ENCODE results near the gene CEP72.

Gene CEP72

DNA sequence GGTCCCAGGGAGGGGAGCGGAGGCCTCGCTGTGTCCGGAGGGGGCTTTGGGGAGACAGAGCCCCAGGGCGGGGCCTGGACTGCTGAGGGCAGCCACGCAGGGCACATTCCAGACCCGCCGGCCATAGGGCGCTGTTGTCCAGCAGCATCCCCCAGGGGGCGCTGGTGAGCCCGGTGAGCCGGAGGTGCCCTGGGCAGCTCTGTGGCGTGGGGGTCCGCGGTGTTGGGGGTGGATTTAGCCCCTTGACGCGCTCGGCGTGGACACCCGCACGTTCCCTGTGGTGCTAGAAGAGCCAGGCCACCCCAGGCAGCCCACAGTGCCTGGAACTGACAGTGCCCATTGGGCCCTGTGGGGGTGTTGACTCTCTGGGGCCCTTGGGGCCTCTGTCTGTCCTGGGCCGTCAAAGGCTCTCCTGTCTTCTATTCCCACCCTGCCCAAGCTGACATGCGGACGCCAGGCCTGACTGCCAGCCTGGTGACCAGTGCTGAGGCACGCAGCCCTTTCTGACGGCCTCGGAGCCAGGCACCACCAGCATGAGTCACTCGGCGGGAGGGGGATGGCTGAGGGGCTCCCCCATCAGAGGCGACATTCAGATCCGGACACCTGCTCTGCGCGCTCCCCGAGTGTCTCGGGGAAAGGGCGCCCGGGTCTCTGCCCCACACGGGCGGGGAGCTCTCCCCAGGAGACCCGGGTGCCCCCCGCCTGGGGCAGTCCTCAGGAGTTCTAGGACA is 57.1 kb downstream of the CEP72 start:
- Histone ChIP-seq H2BK120ac (ENCODE audit: low read depth, low read length) (no peak overlapping the region), H3K18ac (ENCODE audit: low read length) (peak overlapping the region; percentile 80), H2BK15ac (ENCODE audit: low read length) (peak overlapping the region; percentile 26), H2AFZ (ENCODE audit: low read length) (no peak overlapping the region), H3K36me3 (replicated peaks in 1 of 2; ENCODE audit: control insufficient read depth in 2 of 2, insufficient read depth in 2 of 2, low read length in 2 of 2) (peaks cover 22 to 38% of the 10 kb centered on the region in 2 donors), H3K23ac (ENCODE audit: low read depth, low read length, poor library complexity) (peak overlapping the region; percentile 89), H3K4me1 (ENCODE audit: control insufficient read depth in 2 of 2, insufficient read depth in 1 of 2, low read depth in 1 of 2, low read length in 2 of 2) (peaks cover 20 to 33% of the 10 kb centered on the region in 2 donors), H3K9me3 (replicated peaks in 1 of 2; ENCODE audit: control insufficient read depth in 2 of 2, insufficient read depth in 1 of 2, low read depth in 1 of 2, low read length in 2 of 2) (no peaks in the 10 kb centered on the region), H2AK5ac (ENCODE audit: low read depth, low read length) (peak overlapping the region; percentile 92), H3K27ac (replicated peaks; ENCODE audit: low read length) (no peak overlapping the region), H2BK5ac (ENCODE audit: low read length) (peak overlapping the region; percentile 35), H3K79me1 (ENCODE audit: low read depth, low read length) (peaks cover 2% of the 10 kb centered on the region), H3K4ac (ENCODE audit: low read length) (no peak overlapping the region), H2BK12ac (ENCODE audit: low read length) (no peak overlapping the region), H3K4me3 (ENCODE audit: low read length in 2 of 2) (no peak overlapping the region), H3K27me3 (ENCODE audit: control insufficient read depth in 3 of 3, insufficient read depth in 3 of 3, low read depth in 1 of 3, low read length in 3 of 3) (no peaks in the 10 kb centered on the region), H3K4me2 (ENCODE audit: insufficient read depth, low read length, poor library complexity, severe bottlenecking) (no peak overlapping the region), H3K14ac (ENCODE audit: low read length) (peak overlapping the region; percentile 63), H3K9ac (ENCODE audit: low read depth, low read length, poor library complexity) (no peak overlapping the region), H4K91ac (ENCODE audit: low read depth, low read length, poor library complexity) (no peak overlapping the region), H4K8ac (ENCODE audit: low read depth, low read length) (no peak overlapping the region)
- peak; percentile 46 for DNase-seq (ENCODE audit: low spot score)
- no CpG with 5 or more reads among the region's 40 CpGs for WGBS, 2 donors (ENCODE audit: extremely low coverage in 2 of 2, insufficient read length in 2 of 2, insufficient replicate concordance in 1 of 2)

DNA sequence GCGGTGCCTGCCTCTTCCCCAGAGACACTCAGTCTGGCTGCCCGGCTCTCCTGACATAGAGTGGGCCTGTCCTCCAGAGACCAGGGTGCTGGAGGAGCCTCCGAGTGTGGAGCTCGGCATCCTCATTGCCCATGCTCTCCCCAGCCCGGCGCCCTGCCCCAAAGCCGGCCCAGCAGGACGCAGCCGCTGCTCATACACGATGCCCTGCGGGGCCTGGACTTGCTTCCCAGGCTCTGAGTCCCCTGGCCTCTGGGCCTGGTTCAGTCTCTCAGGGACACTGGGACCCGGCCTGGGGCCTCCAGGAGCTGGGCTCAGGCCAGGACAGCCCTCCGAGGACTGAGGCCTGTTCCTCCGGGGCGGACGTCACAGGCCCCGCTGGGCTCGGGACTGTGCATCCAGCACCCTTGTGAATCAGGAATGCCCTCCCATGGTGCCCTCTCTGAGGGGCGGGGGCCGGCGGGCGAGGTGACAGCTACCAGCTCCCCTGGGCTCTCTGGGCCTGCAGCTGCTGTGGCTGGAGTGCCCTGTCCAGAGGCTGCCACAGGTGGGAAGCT is 57.8 kb downstream of the CEP72 start:
- Histone ChIP-seq H3K23ac (ENCODE audit: low read depth, low read length, poor library complexity) (no peak overlapping the region), H3K4me2 (ENCODE audit: insufficient read depth, low read length, poor library complexity, severe bottlenecking) (no peak overlapping the region), H2BK12ac (ENCODE audit: low read length) (no peak overlapping the region), H4K91ac (ENCODE audit: low read depth, low read length, poor library complexity) (no peak overlapping the region), H3K4me1 (ENCODE audit: control insufficient read depth in 2 of 2, insufficient read depth in 1 of 2, low read depth in 1 of 2, low read length in 2 of 2) (peaks cover 20 to 33% of the 10 kb centered on the region in 2 donors), H2BK15ac (ENCODE audit: low read length) (no peak overlapping the region), H3K36me3 (replicated peaks in 1 of 2; ENCODE audit: control insufficient read depth in 2 of 2, insufficient read depth in 2 of 2, low read length in 2 of 2) (peaks cover 17 to 31% of the 10 kb centered on the region in 2 donors), H2AFZ (ENCODE audit: low read length) (no peak overlapping the region), H4K8ac (ENCODE audit: low read depth, low read length) (no peak overlapping the region), H3K14ac (ENCODE audit: low read length) (peak overlapping the region; percentile 38), H3K27me3 (ENCODE audit: control insufficient read depth in 3 of 3, insufficient read depth in 3 of 3, low read depth in 1 of 3, low read length in 3 of 3) (no peaks in the 10 kb centered on the region), H3K18ac (ENCODE audit: low read length) (no peak overlapping the region), H3K4me3 (ENCODE audit: low read length in 2 of 2) (no peak overlapping the region), H3K79me1 (ENCODE audit: low read depth, low read length) (peaks cover 2% of the 10 kb centered on the region), H3K27ac (replicated peaks; ENCODE audit: low read length) (no peak overlapping the region), H2AK5ac (ENCODE audit: low read depth, low read length) (peak overlapping the region; percentile 75), H3K9ac (ENCODE audit: low read depth, low read length, poor library complexity) (no peak overlapping the region), H2BK5ac (ENCODE audit: low read length) (no peak overlapping the region), H3K4ac (ENCODE audit: low read length) (no peak overlapping the region), H3K9me3 (replicated peaks in 1 of 2; ENCODE audit: control insufficient read depth in 2 of 2, insufficient read depth in 1 of 2, low read depth in 1 of 2, low read length in 2 of 2) (no peaks in the 10 kb centered on the region), H2BK120ac (ENCODE audit: low read depth, low read length) (no peak overlapping the region)
- DNase-seq (ENCODE audit: low spot score), result no peak
- no CpG with 5 or more reads among the region's 22 CpGs for WGBS, 2 donors (ENCODE audit: extremely low coverage in 2 of 2, insufficient read length in 2 of 2, insufficient replicate concordance in 1 of 2)

DNA sequence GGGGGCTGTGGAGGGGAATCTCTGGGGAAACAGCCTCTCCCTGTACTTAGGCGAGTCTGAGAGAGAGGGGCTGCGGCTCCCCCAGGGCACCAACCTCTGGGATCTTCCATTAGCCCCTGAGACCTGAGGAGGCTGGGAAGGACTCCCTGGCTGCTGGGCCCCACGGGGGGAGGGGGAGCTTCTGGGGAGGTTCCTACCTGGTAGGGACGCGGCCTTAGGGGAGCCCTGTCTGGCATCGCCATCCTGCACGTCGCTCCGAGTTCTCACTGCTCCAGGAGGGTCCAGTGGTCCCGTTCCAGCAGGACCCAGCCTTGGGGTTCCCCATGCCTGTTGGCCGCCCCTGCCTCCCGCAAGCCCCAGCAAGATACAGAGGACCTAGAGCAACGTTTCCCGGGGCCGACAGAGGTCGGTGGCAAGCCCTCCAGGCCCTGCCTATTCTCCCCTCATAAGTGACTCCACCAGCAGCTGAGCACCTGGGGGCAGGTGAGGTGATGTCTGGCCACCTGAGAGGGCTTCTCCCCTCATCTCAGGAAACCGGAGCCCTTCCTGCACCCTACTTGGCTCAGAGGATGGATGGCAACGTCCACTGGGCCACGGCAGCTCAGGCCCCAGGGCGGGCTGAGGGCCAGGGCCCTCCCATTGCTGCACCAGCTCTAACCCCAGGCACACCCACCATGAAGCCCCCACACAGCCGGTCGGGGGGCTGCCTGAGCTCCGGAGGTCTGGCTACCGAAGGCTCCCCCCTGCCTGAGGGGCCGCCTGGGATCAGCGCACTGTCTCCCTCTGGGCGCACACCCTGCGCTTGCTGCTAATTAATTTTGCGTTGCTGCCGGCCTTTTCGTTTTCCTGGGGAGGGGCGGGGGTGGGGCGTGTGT is 58.5 kb downstream of the CEP72 start:
- Histone ChIP-seq H3K27ac (replicated peaks; ENCODE audit: low read length) (no peak overlapping the region), H3K4me1 (ENCODE audit: control insufficient read depth in 2 of 2, insufficient read depth in 1 of 2, low read depth in 1 of 2, low read length in 2 of 2) (peaks cover 20 to 33% of the 10 kb centered on the region in 2 donors), H3K14ac (ENCODE audit: low read length) (peak overlapping the region; percentile 56), H2BK12ac (ENCODE audit: low read length) (peak overlapping the region; percentile 22), H2BK120ac (ENCODE audit: low read depth, low read length) (no peak overlapping the region), H3K9me3 (replicated peaks in 1 of 2; ENCODE audit: control insufficient read depth in 2 of 2, insufficient read depth in 1 of 2, low read depth in 1 of 2, low read length in 2 of 2) (no peaks in the 10 kb centered on the region), H2BK5ac (ENCODE audit: low read length) (peak overlapping the region; percentile 66), H3K79me1 (ENCODE audit: low read depth, low read length) (no peaks in the 10 kb centered on the region), H2AK5ac (ENCODE audit: low read depth, low read length) (peak overlapping the region; percentile 75), H4K91ac (ENCODE audit: low read depth, low read length, poor library complexity) (peak overlapping the region; percentile 12), H3K9ac (ENCODE audit: low read depth, low read length, poor library complexity) (no peak overlapping the region), H3K27me3 (ENCODE audit: control insufficient read depth in 3 of 3, insufficient read depth in 3 of 3, low read depth in 1 of 3, low read length in 3 of 3) (no peaks in the 10 kb centered on the region), H2AFZ (ENCODE audit: low read length) (no peak overlapping the region), H3K23ac (ENCODE audit: low read depth, low read length, poor library complexity) (peak overlapping the region; percentile 43), H3K36me3 (replicated peaks in 1 of 2; ENCODE audit: control insufficient read depth in 2 of 2, insufficient read depth in 2 of 2, low read length in 2 of 2) (peaks cover 14 to 24% of the 10 kb centered on the region in 2 donors), H3K18ac (ENCODE audit: low read length) (peak overlapping the region; percentile 48), H3K4me3 (ENCODE audit: low read length in 2 of 2) (no peak overlapping the region), H2BK15ac (ENCODE audit: low read length) (peak overlapping the region; percentile 49), H3K4me2 (ENCODE audit: insufficient read depth, low read length, poor library complexity, severe bottlenecking) (no peak overlapping the region), H3K4ac (ENCODE audit: low read length) (no peak overlapping the region), H4K8ac (ENCODE audit: low read depth, low read length) (no peak overlapping the region)
- WGBS, 2 donors (ENCODE audit: extremely low coverage in 2 of 2, insufficient read length in 2 of 2, insufficient replicate concordance in 1 of 2), result no CpG with 5 or more reads among the region's 33 CpGs
- no peak for DNase-seq (ENCODE audit: low spot score)
